HEK293 (cell line): ENCODE data around the gene PPIA.

Experiments
- CTCF ChIA-PET: fragments of 350-600 bp; formaldehyde crosslinking; extraction: SDS; loops from one replicate; lab custom pipeline; 2021; ENCODE audit warnings: antibody characterized with exemption; lab: Yijun Ruan, JAX
- POLR2A ChIA-PET: fragments of 300-600 bp; formaldehyde crosslinking; extraction: SDS; loops from one replicate; lab custom pipeline; 2020; ENCODE audit warnings: antibody characterized with exemption, inconsistent platforms; lab: Yijun Ruan, JAX
- H3K27ac ChIP-seq: fragments of 200-500 bp; sonication (Bioruptor generic); 2 replicates; pipeline ENCODE4 v1.5.1; 2014; ENCODE audit warnings: low read depth, low read length, control low read depth, inconsistent platforms; ENCODE audit errors: extremely low read depth
- H3K36me3 ChIP-seq, 2 experiments: fragments of 200-500 bp in 1 of 2; sonication (Bioruptor generic) in 1 of 2; 1 replicate in 1 of 2; 2 replicates in 1 of 2; pipeline ENCODE4 v1.5.1; 2014 to 2017; ENCODE audit warnings: inconsistent platforms in 2 of 2, low read length in 2 of 2; ENCODE audit not compliant: control insufficient read depth in 2 of 2, insufficient read depth in 1 of 2
- H3K4me1 ChIP-seq: fragments of 200-500 bp; sonication (Bioruptor generic); 2 replicates; pipeline ENCODE4 v1.5.1; 2014; ENCODE audit warnings: mild to moderate bottlenecking, low read length, inconsistent platforms; ENCODE audit not compliant: control insufficient read depth, insufficient read depth
- H3K4me3 ChIP-seq: 2 replicates; pipeline ENCODE4 v1.5.1; 2011; ENCODE audit warnings: low read depth, mild to moderate bottlenecking, control low read depth, low read length, moderate library complexity
- H3K9me3 ChIP-seq: fragments of 200-500 bp; sonication (Bioruptor generic); 2 replicates; pipeline ENCODE4 v1.5.1; 2014; ENCODE audit warnings: low read depth, low read length, inconsistent platforms; ENCODE audit not compliant: control insufficient read depth, insufficient read depth
- BCL11A ChIP-seq: fragments of 450-650 bp; formaldehyde crosslinking; IDR thresholded peaks from 2 replicates; pipeline ENCODE4 v1.5.1; 2016; ENCODE audit warnings: low read depth, missing biosample characterization, missing genetic modification characterization
- GFI1B ChIP-seq: fragments of 450-650 bp; formaldehyde crosslinking; IDR thresholded peaks from 2 replicates; pipeline ENCODE4 v1.5.1; 2016; ENCODE audit warnings: missing biosample characterization, missing genetic modification characterization
- GLIS1 ChIP-seq: fragments of 450-650 bp; formaldehyde crosslinking; IDR thresholded peaks from 2 replicates; pipeline ENCODE4 v1.5.1; 2016; ENCODE audit warnings: missing biosample characterization, missing genetic modification characterization
- KLF7 ChIP-seq: fragments of 450-650 bp; formaldehyde crosslinking; IDR thresholded peaks from 2 replicates; pipeline ENCODE4 v1.5.1; 2016; ENCODE audit warnings: missing biosample characterization, missing genetic modification characterization, borderline replicate concordance
- KLF8 ChIP-seq: fragments of 450-650 bp; formaldehyde crosslinking; IDR thresholded peaks from 2 replicates; pipeline ENCODE4 v1.5.1; 2016; ENCODE audit warnings: missing biosample characterization, missing genetic modification characterization
- KLF9 ChIP-seq: fragments of 450-650 bp; formaldehyde crosslinking; IDR thresholded peaks from 2 replicates; pipeline ENCODE4 v1.5.1; 2016; ENCODE audit warnings: missing biosample characterization, missing genetic modification characterization, low read depth
- PBX3 ChIP-seq: sonication (generic); formaldehyde crosslinking; IDR thresholded peaks from 2 replicates; pipeline ENCODE4 v1.8.1; 2022; ENCODE audit warnings: mild to moderate bottlenecking, moderate library complexity, missing genetic modification reagents
- PRDM1 ChIP-seq: fragments of 450-650 bp; formaldehyde crosslinking; IDR thresholded peaks from 2 replicates; pipeline ENCODE4; 2016; ENCODE audit warnings: missing biosample characterization, missing genetic modification characterization
- ZBTB20 ChIP-seq: fragments of 450-650 bp; formaldehyde crosslinking; IDR thresholded peaks from 2 replicates; pipeline ENCODE4 v1.5.1; 2016; ENCODE audit warnings: missing biosample characterization, missing genetic modification characterization
- ZBTB26 ChIP-seq: fragments of 450-650 bp; formaldehyde crosslinking; optimal IDR thresholded peaks from 2 replicates; pipeline ENCODE3; 2016; ENCODE audit warnings: missing biosample characterization, mild to moderate bottlenecking, missing genetic modification characterization
- ZBTB7A ChIP-seq: fragments of 450-650 bp; formaldehyde crosslinking; IDR thresholded peaks from 2 replicates; pipeline ENCODE4 v1.5.1; 2016; ENCODE audit warnings: low read depth, missing biosample characterization, missing genetic modification characterization
- ZEB2 ChIP-seq: fragments of 450-650 bp; formaldehyde crosslinking; IDR thresholded peaks from 2 replicates; pipeline ENCODE4 v1.5.1; 2016; ENCODE audit warnings: missing biosample characterization, missing genetic modification characterization
- ZNF114 ChIP-seq: fragments of 450-650 bp; formaldehyde crosslinking; IDR thresholded peaks from 2 replicates; pipeline ENCODE4 v1.5.0; 2017; ENCODE audit warnings: missing biosample characterization, missing genetic modification characterization
- ZNF2 ChIP-seq: fragments of 450-650 bp; formaldehyde crosslinking; IDR thresholded peaks from 2 replicates; pipeline ENCODE4 v1.5.1; 2016; ENCODE audit warnings: missing biosample characterization, missing genetic modification characterization
- ZNF311 ChIP-seq: fragments of 450-650 bp; formaldehyde crosslinking; IDR thresholded peaks from 2 replicates; pipeline ENCODE4 v1.5.1; 2017; ENCODE audit warnings: missing biosample characterization, missing genetic modification characterization, borderline replicate concordance
- ZNF350 ChIP-seq: fragments of 450-650 bp; formaldehyde crosslinking; IDR thresholded peaks from 2 replicates; pipeline ENCODE4 v1.5.0; 2017; ENCODE audit warnings: missing biosample characterization, mild to moderate bottlenecking, missing genetic modification characterization
- ZNF362 ChIP-seq: fragments of 450-650 bp; formaldehyde crosslinking; IDR thresholded peaks from 2 replicates; pipeline ENCODE4 v1.5.1; 2016; ENCODE audit warnings: missing biosample characterization, missing genetic modification characterization
- ZNF416 ChIP-seq: fragments of 450-650 bp; formaldehyde crosslinking; IDR thresholded peaks from 2 replicates; pipeline ENCODE4 v1.5.1; 2016; ENCODE audit warnings: missing biosample characterization, missing genetic modification characterization
- ZNF555 ChIP-seq: fragments of 450-650 bp; formaldehyde crosslinking; conservative IDR thresholded peaks from 2 replicates; pipeline ENCODE4 v1.5.1; 2017; ENCODE audit warnings: missing biosample characterization, mild to moderate bottlenecking, missing genetic modification characterization, inconsistent platforms
- ZNF623 ChIP-seq: fragments of 450-650 bp; formaldehyde crosslinking; IDR thresholded peaks from 2 replicates; pipeline ENCODE4 v1.5.1; 2016; ENCODE audit warnings: missing biosample characterization, missing genetic modification characterization
- ZNF747 ChIP-seq: fragments of 450-650 bp; formaldehyde crosslinking; IDR thresholded peaks from 2 replicates; pipeline ENCODE4 v1.5.1; 2016; ENCODE audit warnings: missing biosample characterization, missing genetic modification characterization
- ZNF776 ChIP-seq: fragments of 450-650 bp; formaldehyde crosslinking; IDR thresholded peaks from 2 replicates; pipeline ENCODE4 v1.5.0; 2017; ENCODE audit warnings: missing biosample characterization, missing genetic modification characterization, borderline replicate concordance
- ZSCAN5A ChIP-seq: fragments of 450-650 bp; formaldehyde crosslinking; IDR thresholded peaks from 2 replicates; pipeline ENCODE4 v1.5.1; 2016; ENCODE audit warnings: missing biosample characterization, missing genetic modification characterization

PPIA gene

GRCh38 chr7:44750424-44750823 is 46.1 kb upstream of the PPIA start:
- Histone ChIP-seq H3K4me1 (no peaks in the 10 kb centered on the region; the same call in 1 of the 2 replicates), H3K9me3 (no peaks in the 10 kb centered on the region), H3K36me3 (peaks cover 0 to 15% of the 10 kb centered on the region in 2 experiments; a peak in 2 of 3 replicates), H3K4me3 (no peak overlapping the region), H3K27ac (no peak overlapping the region)
- TF ChIP-seq PBX3 (CRISPR knock-in tag) (no peak), ZNF350 (no peak), GFI1B (tag by site-specific recombination) (no peak), ZBTB26 (tag by site-specific recombination) (no peak), ZNF555 (tag by site-specific recombination) (no peak), BCL11A (tag by site-specific recombination) (no peak), ZNF362 (tag by site-specific recombination) (no peak), ZEB2 (tag by site-specific recombination) (no peak), GLIS1 (no peak)
- ChIA-PET POLR2A (interaction anchor here (1.3 to 2.6 kb wide), 3 partner anchors 98 to 177 kb away, joined by 5 to 10 read pairs (median 7); partner anchors contain the start of genes DDX56, H2AZ2 and OGDH), CTCF (no interaction called here)

GRCh38 chr7:44750921-44751571 is 45.4 kb upstream of the PPIA start:
- CTCF ChIA-PET, result no interaction called here
- TF ChIP-seq KLF9 (tag by site-specific recombination) (no peak), KLF7 (no peak), ZNF747 (no peak), ZNF416 (tag by site-specific recombination) (no peak), PRDM1 (no peak), ZNF623 (no peak), ZNF114 (tag by site-specific recombination) (no peak), KLF8 (no peak), ZNF776 (tag by site-specific recombination) (no peak), ZNF311 (tag by site-specific recombination) (no peak), ZBTB20 (tag by site-specific recombination) (no peak), ZSCAN5A (no peak), ZNF2 (no peak), ZBTB7A (tag by site-specific recombination) (no peak)
- TF ChIP-seq, all 188 proteins: peak for 0
- Histone ChIP-seq H3K4me3 (no peak overlapping the region), H3K9me3 (no peaks in the 10 kb centered on the region), H3K36me3 (peaks cover 0 to 15% of the 10 kb centered on the region in 2 experiments; a peak in 2 of 3 replicates), H3K4me1 (no peaks in the 10 kb centered on the region; the same call in 1 of the 2 replicates), H3K27ac (no peak overlapping the region)
- POLR2A ChIA-PET, result interaction anchor here (0.6 to 2.6 kb wide), 6 partner anchors 10 to 177 kb away, joined by 3 to 10 read pairs (median 4); partner anchors contain the start of genes DDX56, H2AZ2 and OGDH
